Measurements from ENCODE around the gene FBXW11.

FBXW11 gene

GRCh38 chr5:172006321-172007174, at the start of gene FBXW11:
Gene FBXW11 (minus strand): TSS chr5:172006638. CDS start chr5:172006502, 136 bp downstream.
- TF ChIP-seq, protein P1, sequence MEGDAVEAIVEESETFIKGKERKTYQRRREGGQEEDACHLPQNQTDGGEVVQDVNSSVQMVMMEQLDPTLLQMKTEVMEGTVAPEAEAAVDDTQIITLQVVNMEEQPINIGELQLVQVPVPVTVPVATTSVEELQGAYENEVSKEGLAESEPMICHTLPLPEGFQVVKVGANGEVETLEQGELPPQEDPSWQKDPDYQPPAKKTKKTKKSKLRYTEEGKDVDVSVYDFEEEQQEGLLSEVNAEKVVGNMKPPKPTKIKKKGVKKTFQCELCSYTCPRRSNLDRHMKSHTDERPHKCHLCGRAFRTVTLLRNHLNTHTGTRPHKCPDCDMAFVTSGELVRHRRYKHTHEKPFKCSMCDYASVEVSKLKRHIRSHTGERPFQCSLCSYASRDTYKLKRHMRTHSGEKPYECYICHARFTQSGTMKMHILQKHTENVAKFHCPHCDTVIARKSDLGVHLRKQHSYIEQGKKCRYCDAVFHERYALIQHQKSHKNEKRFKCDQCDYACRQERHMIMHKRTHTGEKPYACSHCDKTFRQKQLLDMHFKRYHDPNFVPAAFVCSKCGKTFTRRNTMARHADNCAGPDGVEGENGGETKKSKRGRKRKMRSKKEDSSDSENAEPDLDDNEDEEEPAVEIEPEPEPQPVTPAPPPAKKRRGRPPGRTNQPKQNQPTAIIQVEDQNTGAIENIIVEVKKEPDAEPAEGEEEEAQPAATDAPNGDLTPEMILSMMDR (conservative IDR thresholded peaks at IDR 0.05; ENCODE audit: low read depth, low read length), result no peak
- H3K9ac ChIP-seq, result peak within 1 kb of the TSS; percentile 87
- H4K20me1 ChIP-seq (ENCODE audit: insufficient read depth), result no peaks in the 10 kb centered on the region
- no peaks in the 10 kb centered on the region for H3K36me3 ChIP-seq (ENCODE audit: insufficient read depth)
- H3K4me3 ChIP-seq (IDR thresholded peaks at IDR 0.05; ENCODE audit: insufficient read depth, low read depth, low read length), result no peak within 1 kb of the TSS
- no peaks in the 10 kb centered on the region for H3K27me3 ChIP-seq (ENCODE audit: insufficient read depth, low read depth)
- peak within 1 kb of the TSS; percentile 94 for H3K4me2 ChIP-seq
- peaks cover 21% of the 10 kb centered on the region for H3K4me1 ChIP-seq (ENCODE audit: low read depth, poor library complexity, severe bottlenecking)
- peaks cover 35% of the 10 kb centered on the region for H3K79me2 ChIP-seq (ENCODE audit: insufficient read depth, low read depth)
- H2AFZ ChIP-seq (ENCODE audit: low read depth), result peak within 1 kb of the TSS; percentile 65
- peak within 1 kb of the TSS; percentile 71 for H3K27ac ChIP-seq

- no peaks in the 10 kb centered on the region for H3K27me3 ChIP-seq (ENCODE audit: insufficient read depth, low read depth)
- H3K27ac ChIP-seq, result no peak overlapping the region
- H3K79me2 ChIP-seq (ENCODE audit: insufficient read depth, low read depth), result no peaks in the 10 kb centered on the region
- H2AFZ ChIP-seq (ENCODE audit: low read depth), result no peak overlapping the region
- no peaks in the 10 kb centered on the region for H4K20me1 ChIP-seq (ENCODE audit: insufficient read depth)
- H3K4me3 ChIP-seq (IDR thresholded peaks at IDR 0.05; ENCODE audit: insufficient read depth, low read depth, low read length), result no peak overlapping the region
- TF ChIP-seq, protein P1 (conservative IDR thresholded peaks at IDR 0.05; ENCODE audit: low read depth, low read length), result no peak
- H3K4me2 ChIP-seq, result no peak overlapping the region
- no peaks in the 10 kb centered on the region for H3K36me3 ChIP-seq (ENCODE audit: insufficient read depth)
- H3K4me1 ChIP-seq (ENCODE audit: low read depth, poor library complexity, severe bottlenecking), result no peaks in the 10 kb centered on the region
- H3K9ac ChIP-seq, result no peak overlapping the region
Measured at GRCh38 chr5:172055996-172056395, 49.6 kb upstream of the FBXW11 start.

DNA sequence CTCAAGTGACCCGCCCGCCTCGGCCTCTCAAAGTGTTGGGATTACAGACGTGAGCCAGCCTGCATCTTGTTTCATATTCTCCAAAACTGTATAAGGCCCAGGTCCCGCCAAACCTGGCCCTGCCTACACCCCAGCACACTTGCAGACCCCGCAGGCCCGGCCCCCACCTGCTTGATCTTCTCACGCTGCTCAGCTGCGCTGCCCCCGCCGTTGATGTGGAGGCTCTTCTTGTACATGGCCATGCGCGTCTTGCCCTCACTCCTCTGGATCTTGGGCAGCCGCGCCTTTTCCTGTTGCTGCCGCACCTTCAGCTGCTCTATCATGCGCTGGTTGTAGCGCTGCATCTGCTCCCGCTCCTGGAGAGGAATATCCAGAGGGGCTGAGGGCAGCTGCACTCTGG, 49.0 kb upstream of the FBXW11 start:
- Histone ChIP-seq H3K79me2 (ENCODE audit: insufficient read depth, low read depth) (no peaks in the 10 kb centered on the region), H3K27me3 (ENCODE audit: insufficient read depth, low read depth) (no peaks in the 10 kb centered on the region), H3K4me2 (no peak overlapping the region), H2AFZ (ENCODE audit: low read depth) (no peak overlapping the region), H3K27ac (no peak overlapping the region), H4K20me1 (ENCODE audit: insufficient read depth) (no peaks in the 10 kb centered on the region), H3K36me3 (ENCODE audit: insufficient read depth) (no peaks in the 10 kb centered on the region), H3K4me3 (IDR thresholded peaks at IDR 0.05; ENCODE audit: insufficient read depth, low read depth, low read length) (no peak overlapping the region), H3K4me1 (ENCODE audit: low read depth, poor library complexity, severe bottlenecking) (no peaks in the 10 kb centered on the region), H3K9ac (no peak overlapping the region)
- TF ChIP-seq, protein P1 (conservative IDR thresholded peaks at IDR 0.05; ENCODE audit: low read depth, low read length), result no peak

DNA sequence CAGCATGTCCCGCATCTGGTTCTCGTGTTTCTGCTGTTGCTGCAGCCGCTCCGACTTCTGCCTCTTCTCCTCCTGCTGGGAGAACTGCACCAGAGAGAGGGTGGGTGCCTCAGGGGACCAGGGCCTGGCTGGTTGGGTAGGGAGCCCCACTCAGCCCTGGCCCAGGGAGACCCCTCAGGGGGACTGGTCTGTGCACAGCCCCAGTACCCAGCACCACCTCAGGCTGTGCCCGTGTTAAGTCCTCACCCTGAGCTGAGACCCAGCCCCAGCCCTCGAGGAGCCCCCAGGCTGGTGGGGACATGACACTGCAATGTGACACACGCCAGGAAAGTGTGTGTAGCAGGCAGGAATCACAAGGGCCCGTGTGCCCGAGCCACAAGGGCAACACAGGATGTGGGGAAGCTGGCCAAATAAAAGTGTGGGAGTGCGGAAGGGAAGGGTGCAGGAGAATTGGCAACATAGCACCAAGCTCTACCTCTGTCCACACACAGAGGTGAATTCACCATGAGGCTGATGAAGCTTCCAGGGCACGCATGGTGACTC, 48.2 kb upstream of the FBXW11 start:
- no peak overlapping the region for H3K9ac ChIP-seq

More for the DNA sequence above, 48.2 kb upstream of the FBXW11 start:
- Histone ChIP-seq H3K27ac (no peak overlapping the region), H3K4me3 (IDR thresholded peaks at IDR 0.05; ENCODE audit: insufficient read depth, low read depth, low read length) (no peak overlapping the region), H3K79me2 (ENCODE audit: insufficient read depth, low read depth) (no peaks in the 10 kb centered on the region), H4K20me1 (ENCODE audit: insufficient read depth) (no peaks in the 10 kb centered on the region), H3K36me3 (ENCODE audit: insufficient read depth) (no peaks in the 10 kb centered on the region), H3K4me1 (ENCODE audit: low read depth, poor library complexity, severe bottlenecking) (no peaks in the 10 kb centered on the region), H3K4me2 (no peak overlapping the region), H3K27me3 (ENCODE audit: insufficient read depth, low read depth) (no peaks in the 10 kb centered on the region), H2AFZ (ENCODE audit: low read depth) (no peak overlapping the region)
- TF ChIP-seq, protein P1 (conservative IDR thresholded peaks at IDR 0.05; ENCODE audit: low read depth, low read length), result no peak

Measured in KMS-11 (cell line).